ENCODE data around the gene TLL1.

GRCh38 chr4:166012129-166013030, 139.3 kb downstream of the TLL1 start:
- TF ChIP-seq EZH2phosphoT487 (IDR thresholded peaks at IDR 0.05; ENCODE audit: borderline replicate concordance, low read length) (no peak), CTCF (IDR thresholded peaks at IDR 0.05; ENCODE audit: low read depth, low read length, poor library complexity, severe bottlenecking) (no peak)
